Heart left ventricle (tissue), 13 donors: Measurements from ENCODE around the gene PUS3.

Source experiments
- CTCF ChIP-seq, 12 donors: fragments of 200-600 bp; sonication (generic) in 4 of 12; IDR thresholded peaks; one replicate each; pipeline versions ENCODE4 v1.5.0 to v1.8.0; 2018 to 2022; ENCODE audit warnings: antibody characterized with exemption in 12 of 12, mild to moderate bottlenecking in 5 of 12
- POLR2A ChIP-seq, 2 donors: fragments of 450-650 bp; IDR thresholded peaks; one replicate each; pipeline ENCODE4 v1.6.1; 2017; ENCODE audit warnings: antibody characterized with exemption in 2 of 2, mild to moderate bottlenecking in 2 of 2, moderate library complexity in 2 of 2
- donor health status: ischemic (EF 13 %, LVEDD 7.1; RV severe dilation, severe dysfunction).
- donor health status: DM: no; HTN: yes; CAD: no.
- donor health status: DM: no; HTN: no; CAD: no.
- donor health status: ischemic (EF 25% LVEDD 6.9; RV normal size, moderate dysfunction).
- donor health status: ischemic (EF 25% LVEDD 5.7; RV mildly dilated, moderate dysfunction).
- donor health status: ischemic (EF 35%, LVEDD 5.7; RV mildly dilated, moderate dysfunction).
- donor health status: nonischemic (EF 11% LVEDD 7.7; RV severe dilation, severe dysfunction).
- donor health status: DM: yes; HTN: yes; CAD: no.
- donor health status: PGD.
- donor health status: ischemic (EF 29% LVEDD 5.4; RV normal size, mild dysfunction).
- donor health status: nonischemic (EF 23%, LVEDD 6.1; RV moderate dilation, normal function).

GRCh38 chr11:125925804-125926203, 22.8 kb upstream of the PUS3 start:
- TF ChIP-seq CTCF (IDR thresholded peaks at IDR 0.05) (no peak), POLR2A (IDR thresholded peaks at IDR 0.05) (no peak)
